IMR-90 (cell line): ENCODE measurements around the gene COL25A1. TPM values are rescaled to one million over a fixed set of nuclear protein-coding genes. Genes with fewer than 3 reads are reported as not detected.

Experiments
- ATAC-seq: fragments of 200-7000 bp; cut with Tn5 transposase; 2 replicates; pipeline ENCODE4 v1.9.1; 2020; ENCODE audit warnings: low read depth, mild to moderate bottlenecking, moderate library complexity
- BruUV-seq: library from RNA; stranded (reverse); fragments of 400-500 nt; replicated peaks from 2 replicates; lab custom pipeline; 2021; lab: Mats Ljungman, UMichigan
- CTCF ChIA-PET: fragments of 300-600 bp; formaldehyde crosslinking; extraction: SDS; loops from one replicate; lab custom pipeline; 2021; ENCODE audit warnings: antibody characterized with exemption; lab: Yijun Ruan, JAX
- POLR2A ChIA-PET: fragments of 300-600 bp; sonication (Branson Sonifier 250); formaldehyde crosslinking; loops from one replicate; lab custom pipeline; 2022; ENCODE audit warnings: antibody characterized with exemption; ENCODE audit not compliant: unreplicated experiment; lab: Charles Lee
- DNase-seq: peaks from one replicate; pipeline ENCODE4 v3.0.0; 2013
- H2AFZ ChIP-seq: replicated peaks from 2 replicates; pipeline ENCODE3; 2013; ENCODE audit warnings: low read length, mild to moderate bottlenecking; ENCODE audit not compliant: poor library complexity
- H2AK5ac ChIP-seq: 2 replicates; pipeline ENCODE4 v1.6.1; 2013; ENCODE audit warnings: low read depth, low read length, inconsistent platforms
- H2AK9ac ChIP-seq: replicated peaks from 2 replicates; pipeline ENCODE3; 2013; ENCODE audit warnings: mild to moderate bottlenecking, low read depth, low read length, moderate library complexity; ENCODE audit not compliant: poor library complexity
- H2BK120ac ChIP-seq: 2 replicates; pipeline ENCODE4 v1.6.1; 2013; ENCODE audit warnings: low read depth, low read length, inconsistent platforms
- H2BK15ac ChIP-seq: 3 replicates; pipeline ENCODE4 v1.6.1; 2013; ENCODE audit warnings: low read depth, low read length, inconsistent platforms
- H2BK20ac ChIP-seq: 2 replicates; pipeline ENCODE4 v1.6.1; 2013; ENCODE audit warnings: low read depth, mild to moderate bottlenecking, inconsistent platforms, low read length, moderate library complexity
- H2BK5ac ChIP-seq: 2 replicates; pipeline ENCODE4 v1.6.1; 2013; ENCODE audit warnings: mild to moderate bottlenecking, low read depth, low read length, inconsistent platforms; ENCODE audit not compliant: poor library complexity, severe bottlenecking
- H3K14ac ChIP-seq: replicated peaks from 2 replicates; pipeline ENCODE4 v1.6.1; 2013; ENCODE audit warnings: low read depth, low read length, inconsistent platforms
- H3K18ac ChIP-seq: 2 replicates; pipeline ENCODE4 v1.6.1; 2013; ENCODE audit warnings: low read depth, low read length, control low read depth
- H3K23ac ChIP-seq: 2 replicates; pipeline ENCODE4 v1.6.1; 2013; ENCODE audit warnings: low read depth, low read length, inconsistent platforms
- H3K27ac ChIP-seq: 2 replicates; pipeline ENCODE4 v1.5.1; 2013; ENCODE audit warnings: mild to moderate bottlenecking, control low read depth, low read length; ENCODE audit not compliant: insufficient read depth
- H3K27me3 ChIP-seq: 2 replicates; pipeline ENCODE4 v1.6.1; 2013; ENCODE audit warnings: low read length; ENCODE audit not compliant: control insufficient read depth, insufficient read depth
- H3K36me3 ChIP-seq: 2 replicates; pipeline ENCODE4 v1.6.1; 2013; ENCODE audit warnings: low read length, mixed read lengths; ENCODE audit not compliant: control insufficient read depth, insufficient read depth
- H3K4ac ChIP-seq: 2 replicates; pipeline ENCODE4 v1.6.1; 2013; ENCODE audit warnings: low read depth, low read length, inconsistent platforms
- H3K4me1 ChIP-seq: 2 replicates; pipeline ENCODE4 v1.6.1; 2013; ENCODE audit warnings: low read length, mixed read lengths; ENCODE audit not compliant: control insufficient read depth, insufficient read depth
- H3K4me2 ChIP-seq: 2 replicates; pipeline ENCODE4 v1.6.1; 2013; ENCODE audit warnings: low read depth, mild to moderate bottlenecking, control low read depth, low read length, moderate library complexity
- H3K4me3 ChIP-seq: 2 replicates; pipeline ENCODE4 v1.5.1; 2013; ENCODE audit warnings: low read depth, mild to moderate bottlenecking, control low read depth, low read length, moderate library complexity; ENCODE audit not compliant: insufficient read depth
- H3K56ac ChIP-seq: 2 replicates; pipeline ENCODE4 v1.6.1; 2013; ENCODE audit warnings: low read length, inconsistent platforms; ENCODE audit not compliant: insufficient read depth; ENCODE audit errors: extremely low read depth
- H3K79me1 ChIP-seq, 2 experiments: 2 replicates each; pipeline ENCODE4 v1.6.1; 2013; ENCODE audit warnings: low read length in 2 of 2, inconsistent platforms in 1 of 2, low read depth in 1 of 2
- H3K9ac ChIP-seq: 2 replicates; pipeline ENCODE4 v1.6.1; 2013; ENCODE audit warnings: low read depth, low read length, control low read depth
- H3K9me1 ChIP-seq: 2 replicates; pipeline ENCODE4 v1.6.1; 2013; ENCODE audit warnings: low read length, inconsistent platforms; ENCODE audit not compliant: insufficient read depth
- H3K9me3 ChIP-seq: 2 replicates; pipeline ENCODE4 v1.6.1; 2013; ENCODE audit warnings: low read length; ENCODE audit not compliant: control insufficient read depth, insufficient read depth
- H4K20me1 ChIP-seq: 2 replicates; pipeline ENCODE4 v1.6.1; 2013; ENCODE audit warnings: low read length, inconsistent platforms; ENCODE audit not compliant: insufficient read depth
- H4K5ac ChIP-seq: 2 replicates; pipeline ENCODE4 v1.6.1; 2013; ENCODE audit warnings: mild to moderate bottlenecking, low read depth, low read length, control low read depth
- H4K8ac ChIP-seq, 2 experiments: 2 replicates each; pipeline ENCODE4 v1.6.1; 2013; ENCODE audit warnings: low read depth in 2 of 2, low read length in 2 of 2, control low read depth in 1 of 2, inconsistent platforms in 1 of 2
- H4K91ac ChIP-seq: 2 replicates; pipeline ENCODE4 v1.6.1; 2013; ENCODE audit warnings: low read depth, low read length, inconsistent platforms; ENCODE audit not compliant: insufficient read depth
- BHLHE40 ChIP-seq: fragments of 150-350 bp; IDR thresholded peaks from 2 replicates; pipeline ENCODE4 v1.6.1; 2016; ENCODE audit warnings: mild to moderate bottlenecking, low read depth, low read length
- CEBPB ChIP-seq: IDR thresholded peaks from 2 replicates; pipeline ENCODE4 v1.6.1; 2012; ENCODE audit warnings: low read depth, low read length, improper control_type of control experiment
- CHD1 ChIP-seq: IDR thresholded peaks from 2 replicates; pipeline ENCODE4 v1.6.1; 2012; ENCODE audit warnings: low read depth, low read length, improper control_type of control experiment
- FOS ChIP-seq: fragments of 150-350 bp; IDR thresholded peaks from 2 replicates; pipeline ENCODE4 v1.6.1; 2016; ENCODE audit warnings: low read depth, low read length
- MAFK ChIP-seq: IDR thresholded peaks from 2 replicates; pipeline ENCODE4 v1.6.1; 2012; ENCODE audit warnings: low read depth, low read length, improper control_type of control experiment
- MAZ ChIP-seq: IDR thresholded peaks from 2 replicates; pipeline ENCODE4 v1.6.1; 2012; ENCODE audit warnings: low read depth, mild to moderate bottlenecking, low read length, improper control_type of control experiment, moderate library complexity, borderline replicate concordance
- MXI1 ChIP-seq: IDR thresholded peaks from 2 replicates; pipeline ENCODE4 v1.6.1; 2012; ENCODE audit warnings: low read depth, mild to moderate bottlenecking, low read length, moderate library complexity, borderline replicate concordance
- NFE2L2 ChIP-seq: fragments of 150-350 bp; IDR thresholded peaks from 2 replicates; pipeline ENCODE4 v1.6.1; 2016; ENCODE audit warnings: low read depth, mild to moderate bottlenecking, low read length
- POLR2A ChIP-seq: IDR thresholded peaks from 2 replicates; pipeline ENCODE4 v1.6.1; 2012; ENCODE audit warnings: mild to moderate bottlenecking, low read depth, low read length
- RAD21 ChIP-seq: IDR thresholded peaks from 2 replicates; pipeline ENCODE4 v1.6.1; 2012; ENCODE audit warnings: low read length, improper control_type of control experiment
- RCOR1 ChIP-seq: IDR thresholded peaks from 2 replicates; pipeline ENCODE4 v1.6.1; 2012; ENCODE audit warnings: mild to moderate bottlenecking, low read length, improper control_type of control experiment; ENCODE audit not compliant: insufficient replicate concordance
- RFX5 ChIP-seq: IDR thresholded peaks from 2 replicates; pipeline ENCODE4 v1.8.0; 2012; ENCODE audit warnings: low read depth, mild to moderate bottlenecking, low read length, moderate library complexity
- SMC3 ChIP-seq: fragments of 150-350 bp; IDR thresholded peaks from 2 replicates; pipeline ENCODE4 v1.6.1; 2016; ENCODE audit warnings: low read depth, mild to moderate bottlenecking, antibody characterized with exemption, low read length, moderate library complexity
- USF2 ChIP-seq: fragments of 150-350 bp; IDR thresholded peaks from 2 replicates; pipeline ENCODE4 v1.6.1; 2017; ENCODE audit warnings: mild to moderate bottlenecking, antibody characterized with exemption, low read length, low read depth
- WGBS, 2 experiments: methylation state at CpG; one replicate each; pipeline versions ENCODE4 v1.1.5 to v1.1.7; 2013; ENCODE audit warnings: missing lambda C conversion rate in 2 of 2; ENCODE audit not compliant: insufficient read length in 1 of 2; ENCODE audit errors: extremely low coverage in 2 of 2; 5-methylcytosine and 5-hydroxymethylcytosine counted together
- dilution Hi-C: fragments of 300-500 bp; cut with HindIII; formaldehyde crosslinking; loops from one replicate; pipeline ENCODE4 v1.14.3; 2018; ENCODE audit warnings: low sequenced_read_pairs; ENCODE audit not compliant: unreplicated experiment
- in situ Hi-C: fragments of 300-500 bp; cut with MboI; formaldehyde crosslinking; loops from 3 replicates; pipeline ENCODE4 v1.14.3; 2019; ENCODE audit warnings: low sequenced_read_pairs, inconsistent platforms, mixed read lengths
- intact Hi-C: fragments of 100-400 bp; cut with micrococcal nuclease; formaldehyde crosslinking; loops from 2 replicates; pipeline ENCODE4 v1.10.0; 2022
- polyA plus RNA-seq, 3 experiments: library from polyadenylated mRNA; depleted of rRNA; stranded (reverse); fragments of >200 nt; gene quantifications; 2 replicates each; pipeline ENCODE4 v1.2.3, GENCODE V29; 2012; ENCODE audit warnings: low replicate concordance in 1 of 3
- total RNA-seq: library from RNA; depleted of rRNA; stranded (reverse); fragments of >200 nt; gene quantifications from 2 replicates; pipeline ENCODE4 v1.2.3, GENCODE V29; 2012
- TF ChIP-seq, protein P1 (sequence below): conservative IDR thresholded peaks from 2 replicates; pipeline ENCODE4 v1.5.1; 2012; ENCODE audit warnings: mild to moderate bottlenecking, low read depth, low read length, improper control_type of control experiment
- TF ChIP-seq, protein P2 (sequence below): fragments of 150-350 bp; IDR thresholded peaks from 2 replicates; pipeline ENCODE4 v1.6.1; 2016; ENCODE audit warnings: low read depth, mild to moderate bottlenecking, low read length, moderate library complexity, borderline replicate concordance

Gene COL25A1
- total and polyA plus RNA-seq, 2 of the 4 experiments (the other 2 are of a cell fraction) = under 0.01 to 0.05 TPM

GRCh38 chr4:109186458-109186945 is 116.0 kb downstream of the COL25A1 start:
- Histone ChIP-seq H3K4me1 (no peaks in the 10 kb centered on the region), H2BK20ac (no peak overlapping the region), H3K4me3 (no peak overlapping the region), H3K9ac (no peak overlapping the region), H3K9me3 (no peaks in the 10 kb centered on the region), H3K9me1 (no peaks in the 10 kb centered on the region), H3K79me1 (no peaks in the 10 kb centered on the region), H3K4me2 (no peak overlapping the region), H3K18ac (no peak overlapping the region), H3K27me3 (peaks cover 1% of the 10 kb centered on the region; the same call in 1 of the 2 replicates), H3K23ac (no peak overlapping the region), H3K36me3 (no peaks in the 10 kb centered on the region), H4K8ac (no peak overlapping the region), H4K91ac (no peak overlapping the region), H2AK5ac (no peak overlapping the region), H2BK15ac (no peak overlapping the region), H4K20me1 (no peaks in the 10 kb centered on the region), H3K14ac (no peak overlapping the region), H4K5ac (no peak overlapping the region), H2BK120ac (no peak overlapping the region), H2AK9ac (no peak overlapping the region), H2BK5ac (no peak overlapping the region), H3K4ac (no peak overlapping the region), H2AFZ (no peak overlapping the region), H3K27ac (no peak overlapping the region), H3K56ac (no peak overlapping the region)
- no TSS peak for BruUV-seq
- ATAC-seq (no peak), DNase-seq (no peak)
- WGBS, 2 experiments = no CpG with 5 or more reads among the region's 4 CpGs
- dilution Hi-C loops (no loop called here), in situ Hi-C loops (no loop called here), intact Hi-C loops (no loop called here)
- ChIA-PET CTCF (no interaction called here), POLR2A (no interaction called here)
- no peak for TF ChIP-seq USF2
- no peak for TF ChIP-seq NFE2L2
- TF ChIP-seq CEBPB = no peak
- TF ChIP-seq MXI1 = no peak
- TF ChIP-seq, protein P1, sequence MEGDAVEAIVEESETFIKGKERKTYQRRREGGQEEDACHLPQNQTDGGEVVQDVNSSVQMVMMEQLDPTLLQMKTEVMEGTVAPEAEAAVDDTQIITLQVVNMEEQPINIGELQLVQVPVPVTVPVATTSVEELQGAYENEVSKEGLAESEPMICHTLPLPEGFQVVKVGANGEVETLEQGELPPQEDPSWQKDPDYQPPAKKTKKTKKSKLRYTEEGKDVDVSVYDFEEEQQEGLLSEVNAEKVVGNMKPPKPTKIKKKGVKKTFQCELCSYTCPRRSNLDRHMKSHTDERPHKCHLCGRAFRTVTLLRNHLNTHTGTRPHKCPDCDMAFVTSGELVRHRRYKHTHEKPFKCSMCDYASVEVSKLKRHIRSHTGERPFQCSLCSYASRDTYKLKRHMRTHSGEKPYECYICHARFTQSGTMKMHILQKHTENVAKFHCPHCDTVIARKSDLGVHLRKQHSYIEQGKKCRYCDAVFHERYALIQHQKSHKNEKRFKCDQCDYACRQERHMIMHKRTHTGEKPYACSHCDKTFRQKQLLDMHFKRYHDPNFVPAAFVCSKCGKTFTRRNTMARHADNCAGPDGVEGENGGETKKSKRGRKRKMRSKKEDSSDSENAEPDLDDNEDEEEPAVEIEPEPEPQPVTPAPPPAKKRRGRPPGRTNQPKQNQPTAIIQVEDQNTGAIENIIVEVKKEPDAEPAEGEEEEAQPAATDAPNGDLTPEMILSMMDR = no peak
- TF ChIP-seq RFX5 = no peak
- TF ChIP-seq RCOR1 = no peak
- no peak for TF ChIP-seq RAD21
- TF ChIP-seq CHD1 = no peak
- no peak for TF ChIP-seq BHLHE40
- TF ChIP-seq, protein P2, sequence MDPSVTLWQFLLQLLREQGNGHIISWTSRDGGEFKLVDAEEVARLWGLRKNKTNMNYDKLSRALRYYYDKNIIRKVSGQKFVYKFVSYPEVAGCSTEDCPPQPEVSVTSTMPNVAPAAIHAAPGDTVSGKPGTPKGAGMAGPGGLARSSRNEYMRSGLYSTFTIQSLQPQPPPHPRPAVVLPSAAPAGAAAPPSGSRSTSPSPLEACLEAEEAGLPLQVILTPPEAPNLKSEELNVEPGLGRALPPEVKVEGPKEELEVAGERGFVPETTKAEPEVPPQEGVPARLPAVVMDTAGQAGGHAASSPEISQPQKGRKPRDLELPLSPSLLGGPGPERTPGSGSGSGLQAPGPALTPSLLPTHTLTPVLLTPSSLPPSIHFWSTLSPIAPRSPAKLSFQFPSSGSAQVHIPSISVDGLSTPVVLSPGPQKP = no peak
- TF ChIP-seq MAZ = no peak
- TF ChIP-seq POLR2A = no peak
- no peak for TF ChIP-seq SMC3
- TF ChIP-seq FOS = no peak
- no peak for TF ChIP-seq MAFK
